ENCODE results near the gene ZFP36. TPM values are rescaled to one million over a fixed set of nuclear protein-coding genes. Genes with fewer than 3 reads are reported as not detected.

Gene ZFP36
- polyA plus RNA-seq, 1 donor: 60.1 TPM

DNA sequence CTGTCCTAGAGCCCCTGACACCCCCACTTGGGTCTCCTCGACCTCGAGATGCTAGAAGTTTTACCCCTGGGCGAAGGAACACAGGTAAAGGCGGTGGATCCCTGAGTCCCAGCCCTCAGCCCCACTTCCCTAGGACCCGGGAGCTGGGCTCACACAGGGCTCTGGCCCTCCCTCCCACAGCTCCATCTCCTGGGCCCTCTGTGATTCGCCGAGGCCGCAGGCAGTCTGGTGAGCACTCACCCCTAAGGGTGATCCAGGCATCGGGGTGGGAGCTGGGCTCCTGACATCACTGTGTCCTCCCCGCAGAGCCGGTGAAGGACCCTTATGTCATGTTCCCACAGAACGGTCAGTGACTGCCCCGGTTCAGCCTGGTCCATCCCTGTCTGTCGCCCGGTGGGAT is 14.1 kb downstream of the ZFP36 start:
- no peak for DNase-seq

- no peak for DNase-seq
Measured at GRCh38 chr19:39422020-39422419, 15.4 kb downstream of the ZFP36 start.

GRCh38 chr19:39423258-39424086 is 16.8 kb downstream of the ZFP36 start:
- no peak for DNase-seq

DNA sequence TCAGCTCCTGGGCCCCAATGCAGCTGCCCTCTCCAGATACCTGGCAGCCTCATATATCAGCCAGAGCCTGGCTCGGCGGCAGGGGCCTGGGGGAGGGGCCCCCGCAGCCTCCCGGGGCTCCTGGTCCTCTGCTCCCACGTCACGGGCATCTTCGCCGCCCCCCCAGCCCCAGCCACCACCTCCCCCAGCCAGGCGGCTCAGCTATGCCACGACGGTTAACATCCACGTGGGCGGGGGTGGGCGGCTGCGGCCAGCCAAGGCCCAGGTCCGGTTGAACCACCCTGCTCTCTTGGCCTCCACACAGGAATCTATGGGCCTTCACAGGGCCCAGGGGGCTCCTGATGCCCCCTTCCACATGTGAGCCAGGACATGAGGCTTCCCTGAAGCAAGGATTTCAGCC is 18.3 kb downstream of the ZFP36 start:
- DNase-seq: no peak

DNA sequence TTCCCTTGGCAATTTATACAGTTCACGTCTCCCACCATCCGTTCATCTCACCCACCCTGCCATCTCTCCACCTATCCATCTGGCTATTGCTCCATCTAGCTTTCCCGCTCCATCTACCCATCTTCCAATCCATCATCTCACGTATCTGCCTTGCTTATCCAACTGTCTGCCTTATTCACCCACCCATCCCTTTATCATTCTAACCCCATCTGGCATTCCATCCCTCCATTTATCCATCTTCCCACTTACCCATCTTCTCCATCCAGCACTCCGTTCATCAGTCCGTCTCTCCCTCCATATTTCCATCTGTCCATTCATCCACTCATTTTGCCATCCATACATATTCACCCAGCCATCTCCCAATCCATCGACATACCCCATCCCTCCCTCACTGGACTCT is 19.1 kb downstream of the ZFP36 start:
- DNase-seq: no peak

DNA sequence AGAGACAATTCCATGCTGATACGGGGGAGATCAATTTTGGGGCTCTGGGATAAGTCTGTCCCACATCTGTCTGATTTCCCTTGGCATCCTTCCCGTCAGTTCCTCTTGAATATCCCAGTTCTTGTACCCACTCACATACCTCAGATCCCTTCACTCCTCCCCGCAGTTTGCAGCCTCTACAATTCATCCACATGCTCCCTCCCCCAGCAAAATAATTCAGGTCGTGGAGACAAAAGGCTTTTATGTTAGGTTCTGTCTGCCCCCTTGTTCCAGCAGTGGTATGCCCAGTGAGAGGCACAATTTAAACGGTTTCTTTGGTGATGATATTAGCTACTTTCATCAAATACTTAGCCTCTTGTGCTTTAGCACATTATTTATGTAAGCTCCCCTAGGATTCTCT is 19.5 kb downstream of the ZFP36 start:
- DNase-seq: no peak

DNA sequence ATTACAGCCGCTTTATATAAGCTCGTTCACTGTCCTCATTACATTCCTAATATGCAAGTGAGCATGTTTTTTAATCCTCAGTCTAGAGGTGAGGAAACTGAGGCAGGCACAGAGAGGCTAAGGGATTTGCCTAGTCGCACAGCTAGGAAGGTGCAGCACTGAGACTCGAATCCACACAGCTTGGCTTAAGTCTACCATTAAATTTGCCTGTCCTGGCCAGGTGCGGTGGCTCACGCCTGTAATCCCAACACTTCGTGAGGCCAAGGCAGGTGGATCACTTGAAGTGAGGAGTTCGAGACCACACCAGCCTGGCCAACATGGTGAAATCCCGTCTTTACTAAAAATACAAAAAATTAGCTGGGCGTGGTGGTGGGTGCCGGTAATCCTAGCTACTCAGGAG is 21.1 kb downstream of the ZFP36 start:
- DNase-seq: no peak

DNA sequence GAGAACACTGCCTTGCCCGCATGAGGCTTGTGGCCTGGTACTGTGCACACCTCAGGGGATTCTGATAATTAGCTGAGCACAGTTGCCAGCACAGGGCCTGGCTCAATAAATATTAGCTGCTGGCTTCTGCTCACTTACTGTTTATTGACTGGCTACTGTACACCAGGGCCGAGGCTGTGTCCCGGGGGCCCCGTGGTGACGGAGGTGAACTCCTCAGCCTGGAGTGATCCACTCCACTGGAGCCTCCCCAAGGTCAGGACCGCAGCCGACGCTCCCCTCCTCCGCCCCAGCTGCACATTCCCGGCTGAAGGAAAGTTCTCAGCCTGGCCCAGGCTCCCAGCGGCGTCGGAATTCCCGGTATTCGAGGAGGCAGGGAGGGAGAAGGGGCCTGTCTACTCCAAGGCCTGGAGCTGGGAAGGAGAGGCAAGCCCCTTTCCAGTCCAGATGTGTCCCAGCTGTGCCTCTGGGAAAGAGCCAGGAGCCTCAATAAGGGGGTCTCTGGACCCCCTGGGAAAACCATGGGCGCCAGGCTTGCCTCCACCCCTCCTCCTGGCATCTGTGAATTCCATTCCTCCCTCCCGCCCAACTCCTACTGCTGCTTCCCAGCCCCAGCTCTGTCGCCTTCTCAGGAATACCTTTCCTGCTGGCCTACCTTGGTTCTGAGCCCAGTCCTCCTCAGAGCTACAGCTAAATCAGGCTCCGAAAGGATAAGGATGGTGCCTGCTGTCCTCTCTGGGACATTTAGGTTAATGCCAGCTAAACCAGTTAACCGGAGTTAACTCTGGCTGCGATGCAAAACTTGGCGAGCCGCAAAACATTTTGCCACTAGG is 21.9 kb downstream of the ZFP36 start:
- peak; percentile 74 for DNase-seq

DNA sequence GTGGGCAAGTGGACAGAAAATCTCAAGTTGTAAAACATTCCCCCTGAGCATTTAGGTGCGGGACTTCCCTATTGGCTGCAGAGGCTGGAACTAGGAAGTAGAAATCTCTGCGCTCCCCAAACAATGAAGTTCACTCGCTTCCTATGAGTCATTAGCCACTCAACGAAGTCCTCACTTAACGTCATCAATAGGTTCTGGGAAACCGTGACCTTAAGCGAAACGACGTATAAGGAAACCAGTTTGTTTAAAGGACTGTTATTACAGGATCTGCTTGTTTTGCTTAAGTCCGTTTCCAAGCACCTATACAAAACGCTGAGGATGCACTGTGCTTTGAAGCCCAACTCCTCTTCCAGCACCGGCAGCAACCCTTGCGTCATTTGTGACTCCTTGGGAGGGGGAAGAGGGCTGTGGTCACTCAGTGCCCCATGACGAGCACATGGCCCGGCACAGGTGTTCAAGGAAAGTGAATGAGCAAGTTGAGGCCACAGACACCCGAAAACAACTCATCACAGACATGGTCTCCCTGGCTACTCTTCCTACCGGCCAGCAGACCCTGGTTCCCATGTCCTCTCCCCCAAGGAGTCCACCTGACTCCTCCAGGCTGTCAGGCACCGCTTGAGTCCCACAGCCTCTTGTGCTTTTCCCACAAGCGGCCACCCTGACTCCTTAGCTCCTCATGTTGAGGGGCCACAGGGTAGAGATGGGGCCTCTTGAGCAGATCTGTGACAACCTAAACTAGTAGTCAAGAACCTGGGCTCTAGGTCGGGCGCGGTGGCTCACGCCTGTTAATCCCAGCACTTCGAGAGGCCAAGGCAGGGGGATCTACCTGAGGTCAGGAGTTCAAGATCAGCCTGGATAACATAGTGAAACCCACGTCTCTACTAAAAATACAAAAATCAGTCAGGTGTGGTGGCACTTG is 24.3 kb downstream of the ZFP36 start:
- DNase-seq: no peak

DNA sequence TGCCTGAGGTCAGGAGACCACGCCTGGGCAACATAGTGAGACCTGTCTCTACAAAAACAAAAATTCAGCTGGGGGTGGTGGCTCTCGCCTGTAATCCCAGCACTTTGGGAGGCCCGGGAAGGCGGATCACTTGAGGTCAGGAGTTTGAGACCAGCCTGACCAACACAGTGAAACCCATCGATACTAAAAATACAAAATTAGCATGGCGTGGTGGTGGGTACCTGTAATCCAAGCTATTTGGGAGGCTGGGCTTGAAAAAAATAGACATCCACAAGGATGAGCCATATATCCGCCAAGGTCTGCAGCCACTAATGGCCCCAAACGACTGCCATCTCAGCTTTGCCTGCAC is 26.0 kb downstream of the ZFP36 start:
- no peak for DNase-seq

DNA sequence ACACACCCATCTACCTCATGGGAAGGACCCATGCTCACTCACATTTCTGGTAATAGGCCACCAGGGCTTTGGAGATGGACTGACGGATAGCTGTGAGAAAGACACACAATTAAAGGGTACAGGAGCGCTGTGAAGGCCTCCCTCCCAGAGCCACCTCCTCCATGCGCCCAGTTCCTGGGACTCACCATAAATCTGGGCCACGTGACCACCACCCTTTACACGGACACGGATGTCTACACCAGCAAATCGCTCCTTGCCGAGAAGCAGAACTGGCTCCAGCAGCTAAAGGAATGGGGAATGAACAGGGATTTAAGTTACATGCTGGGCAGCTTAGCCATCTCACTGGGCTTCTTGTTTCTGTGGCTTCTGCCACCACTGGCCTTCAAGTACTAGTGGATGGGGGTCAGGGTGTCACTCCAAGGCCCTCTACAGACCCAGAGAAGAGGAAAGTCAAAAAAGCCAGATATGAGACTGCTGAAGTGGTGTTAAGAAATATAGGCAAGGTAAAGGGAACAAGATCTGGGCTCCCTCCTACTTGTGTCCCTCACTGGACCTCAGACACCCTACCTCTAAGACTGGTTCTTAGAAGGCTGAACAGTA is 26.9 kb downstream of the ZFP36 start:
- DNase-seq: no peak

DNA sequence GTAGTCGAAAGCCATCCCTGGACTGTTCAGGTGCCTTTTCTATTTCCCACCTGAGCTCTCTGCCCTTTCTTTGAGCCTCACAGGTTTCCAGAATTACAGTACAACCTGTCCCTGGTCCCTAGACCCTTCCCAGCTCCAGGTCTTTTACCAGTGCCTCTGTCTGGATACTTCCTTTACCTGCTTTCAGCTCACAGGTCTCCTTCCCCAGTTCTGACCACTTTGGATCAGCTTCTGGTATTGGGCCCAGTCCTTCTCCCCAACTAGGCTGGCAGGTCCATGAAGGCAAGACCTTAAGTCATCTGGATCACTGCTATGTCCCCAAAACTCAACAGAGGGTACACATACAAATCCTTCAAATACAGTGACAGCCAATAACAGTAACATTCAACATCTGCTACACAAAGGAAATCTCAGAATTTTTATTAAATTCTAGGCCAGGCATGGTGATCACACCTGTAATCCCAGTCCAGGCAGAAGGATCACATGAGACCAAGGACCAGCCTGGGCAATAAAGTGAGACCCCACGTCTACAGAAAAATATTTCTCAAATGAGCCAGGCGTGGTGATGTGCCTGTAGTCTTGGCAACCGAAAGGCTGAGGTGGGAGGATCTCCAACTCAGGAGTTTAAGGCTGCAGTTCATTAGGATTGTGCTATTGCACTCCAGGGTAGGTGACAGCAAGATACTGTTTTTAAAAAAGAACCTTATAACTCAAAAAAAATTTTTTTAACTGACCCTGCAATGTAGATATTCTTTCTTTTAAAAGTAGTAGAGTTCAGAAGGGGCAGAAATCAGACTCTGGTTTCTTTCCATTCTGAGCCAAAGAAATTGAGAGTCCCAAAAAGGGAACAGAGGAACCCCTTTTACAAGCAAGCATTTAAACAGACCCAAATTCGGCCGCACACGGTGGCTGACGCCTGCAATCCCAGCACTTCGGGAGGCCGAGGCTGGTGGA is 27.8 kb downstream of the ZFP36 start:
- DNase-seq: no peak

- DNase-seq: peak; percentile 97
Measured at GRCh38 chr19:39435499-39436349, 29.1 kb downstream of the ZFP36 start, which contains the start of gene RPS16. Gene RPS16, minus strand, starts transcription at chr19:39435949. Its CDS starts 54 bp downstream, at chr19:39435895.

GRCh38 chr19:39436350-39436716 is 29.7 kb downstream of the ZFP36 start:
- no peak for DNase-seq

DNA sequence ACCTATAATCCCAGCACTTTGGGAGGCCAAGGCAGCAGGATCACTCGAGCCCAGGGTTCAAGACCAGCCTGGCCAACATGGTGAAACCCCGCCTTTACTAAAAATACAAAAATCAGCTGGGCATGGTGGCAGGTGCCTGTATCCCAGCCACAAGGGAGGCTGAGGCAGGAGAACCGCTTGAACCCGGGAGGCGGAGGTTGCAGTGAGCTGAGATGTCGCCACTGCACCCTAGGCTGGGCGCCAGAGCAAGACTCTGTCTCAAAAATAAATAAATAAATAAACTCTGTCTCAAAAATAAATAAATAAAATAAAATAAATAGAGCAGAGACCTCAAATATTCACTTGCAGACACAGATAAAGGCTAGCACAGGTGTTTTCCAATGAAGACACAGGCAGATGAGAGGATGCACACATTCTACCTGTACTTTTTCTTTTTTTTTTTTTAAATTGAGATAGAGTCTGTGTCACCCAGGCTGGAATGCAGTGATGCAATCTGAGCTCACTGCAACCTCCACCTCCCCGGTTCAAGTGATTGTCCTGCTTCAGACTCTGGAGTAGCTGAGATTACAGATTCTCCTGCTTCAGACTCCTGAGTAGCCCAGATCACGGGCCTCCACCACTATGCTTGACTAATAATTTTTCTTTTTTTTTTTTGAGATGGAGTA is 31.8 kb downstream of the ZFP36 start:
- no peak for DNase-seq

GRCh38 chr19:39444598-39445195 is 38.0 kb downstream of the ZFP36 start:
- DNase-seq: no peak

DNA sequence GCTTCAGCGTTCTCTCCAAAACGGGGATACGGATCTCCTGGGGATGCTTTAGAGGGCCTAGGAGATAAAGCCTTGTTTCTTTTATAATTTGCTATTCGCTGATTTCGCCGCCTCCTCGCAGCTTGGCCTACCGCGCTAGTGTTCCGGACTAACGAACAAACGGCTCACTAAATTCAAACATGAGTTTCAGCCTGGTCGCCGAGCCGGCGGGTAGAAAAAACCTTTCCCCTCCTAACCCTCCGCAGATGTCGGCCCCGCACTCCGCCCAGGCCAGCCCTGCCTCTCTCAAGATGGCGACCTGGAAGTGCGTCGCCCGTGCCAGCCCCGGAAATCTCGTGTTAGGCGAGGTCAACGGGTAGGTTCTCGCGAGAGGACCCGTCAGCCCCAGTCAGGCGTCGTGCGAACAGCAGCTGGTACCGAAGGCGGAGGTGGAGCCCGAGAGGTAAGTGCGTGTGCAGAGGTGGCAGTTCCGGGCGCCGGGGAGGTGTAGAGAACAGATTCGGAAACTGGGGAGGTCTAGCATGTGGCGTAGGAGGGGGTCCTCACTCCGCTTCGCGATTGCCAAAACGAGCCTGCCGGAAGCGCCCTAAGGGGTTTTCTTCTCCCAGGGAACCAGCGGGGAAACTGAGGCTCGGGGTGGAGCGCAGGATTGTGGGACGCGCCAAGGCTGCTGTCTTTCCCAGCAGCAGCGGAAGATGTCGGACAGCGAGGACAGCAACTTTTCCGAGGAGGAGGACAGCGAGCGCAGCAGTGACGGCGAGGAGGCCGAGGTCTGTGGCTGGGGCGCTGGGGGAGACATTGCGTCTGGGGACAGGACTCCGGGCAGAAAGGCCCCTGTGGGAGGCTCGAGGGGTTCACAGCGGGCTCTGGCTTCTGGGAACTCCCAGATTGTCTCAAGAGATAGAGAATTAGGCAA is 38.8 kb downstream of the ZFP36 start, which contains the start of gene SUPT5H:
SUPT5H (plus strand) TSS at position 387 of the 916 bp plus-strand sequence; CDS start at position 696, 309 bp downstream.
- DNase-seq: peak; percentile 98

All from hindlimb muscle (tissue), 1 donor.